Endothelial cell of umbilical vein (primary cell): ENCODE measurements around the gene SHFL. TPM values are rescaled to one million over a fixed set of nuclear protein-coding genes. Genes with fewer than 3 reads are reported as not detected.
A peak's percentile ranks its signal among the peaks of the same experiment; 100 is the strongest.

Experiments
- BruUV-seq: library from RNA; stranded (reverse); fragments of 400-500 nt; replicated peaks from 2 replicates; lab custom pipeline; 2021; lab: Mats Ljungman, UMichigan
- CTCF ChIA-PET: fragments of 300-600, 350-600 bp; sonication (Branson Sonifier 250); formaldehyde crosslinking; loops from one replicate; lab custom pipeline; 2021; ENCODE audit warnings: antibody characterized with exemption, inconsistent platforms; lab: Charles Lee
- POLR2A ChIA-PET: fragments of 300-600, 350-600 bp; sonication (Branson Sonifier 250); formaldehyde crosslinking; loops from one replicate; lab custom pipeline; 2021; ENCODE audit warnings: antibody characterized with exemption, inconsistent platforms; lab: Charles Lee
- DNase-seq: peaks from one replicate; pipeline ENCODE4 v3.0.0-alpha.2; 2011; ENCODE audit warnings: low read depth, low spot score
- FAIRE-seq: peaks from 2 replicates; lab custom pipeline; 2011; peaks lifted over from hg19 to GRCh38; lab: Jason Lieb, UNC
- H2AFZ ChIP-seq: 2 replicates; pipeline ENCODE4 v1.6.0; 2012; ENCODE audit warnings: low read depth, low read length, control low read depth, inconsistent platforms
- H3K27ac ChIP-seq: 2 replicates; pipeline ENCODE4 v1.5.1; 2011; ENCODE audit warnings: low read depth, mild to moderate bottlenecking, control low read depth, low read length, moderate library complexity; ENCODE audit not compliant: insufficient read depth
- H3K27me3 ChIP-seq, 2 experiments: 2 replicates each; pipeline versions ENCODE4 v1.6.0 to v1.6.1; 2011; ENCODE audit warnings: low read length in 2 of 2, mixed read lengths in 1 of 2; ENCODE audit not compliant: control insufficient read depth in 2 of 2, insufficient read depth in 2 of 2
- H3K36me3 ChIP-seq, 2 experiments: 2 replicates in 1 of 2; 3 replicates in 1 of 2; pipeline ENCODE4 v1.5.1; 2011; ENCODE audit warnings: low read length in 2 of 2, mild to moderate bottlenecking in 1 of 2, moderate library complexity in 1 of 2; ENCODE audit not compliant: control insufficient read depth in 2 of 2, insufficient read depth in 2 of 2; ENCODE audit errors: extremely low read depth in 1 of 2
- H3K4me1 ChIP-seq: 3 replicates; pipeline ENCODE4 v1.5.1; 2011; ENCODE audit warnings: mild to moderate bottlenecking, low read length; ENCODE audit not compliant: control insufficient read depth, insufficient read depth; ENCODE audit errors: extremely low read depth
- H3K4me2 ChIP-seq: 2 replicates; pipeline ENCODE4 v1.6.1; 2011; ENCODE audit warnings: low read length, control low read depth, mixed read lengths; ENCODE audit not compliant: insufficient read depth
- H3K4me3 ChIP-seq, 3 experiments: fragments of 200-600 bp in 1 of 3; sonication (generic), shearing (Covaris generic) in 1 of 3; replicated peaks in 1 of 3; 2 replicates each; pipeline ENCODE4 v1.5.1; 2011 to 2016; ENCODE audit warnings: control low read depth in 3 of 3, low read length in 3 of 3, mild to moderate bottlenecking in 2 of 3, inconsistent platforms in 1 of 3, low read depth in 1 of 3, moderate library complexity in 1 of 3; ENCODE audit not compliant: insufficient read depth in 1 of 3
- H3K79me2 ChIP-seq: 2 replicates; pipeline ENCODE4 v1.6.0; 2012; ENCODE audit warnings: low read length, inconsistent platforms; ENCODE audit not compliant: control insufficient read depth, insufficient read depth
- H3K9ac ChIP-seq: replicated peaks from 2 replicates; pipeline ENCODE3; 2011; ENCODE audit warnings: low read length, control low read depth; ENCODE audit not compliant: insufficient read depth; ENCODE audit errors: extremely low read depth
- H3K9me1 ChIP-seq: replicated peaks from 3 replicates; pipeline ENCODE4 v1.6.0; 2011; ENCODE audit warnings: mild to moderate bottlenecking, low read length; ENCODE audit not compliant: control insufficient read depth, insufficient read depth; ENCODE audit errors: extremely low read depth
- H3K9me3 ChIP-seq: replicated peaks from 2 replicates; pipeline ENCODE4 v1.5.1; 2012; ENCODE audit warnings: low read length, inconsistent platforms; ENCODE audit not compliant: control insufficient read depth, insufficient read depth
- H4K20me1 ChIP-seq: replicated peaks from 2 replicates; pipeline ENCODE3; 2011; ENCODE audit warnings: mild to moderate bottlenecking, low read length; ENCODE audit not compliant: control insufficient read depth, insufficient read depth; ENCODE audit errors: extremely low read depth
- CTCF ChIP-seq, 2 donors: IDR thresholded peaks; 1 replicate in 1 of 2; 2 replicates in 1 of 2; pipeline ENCODE4 v1.5.1; 2011; ENCODE audit warnings: low read length in 2 of 2, mild to moderate bottlenecking in 2 of 2, moderate library complexity in 2 of 2, control low read depth in 1 of 2, inconsistent platforms in 1 of 2, low read depth in 1 of 2; ENCODE audit not compliant: insufficient read depth in 1 of 2; ENCODE audit errors: extremely low read depth in 1 of 2
- EZH2 ChIP-seq: IDR thresholded peaks from 2 replicates; pipeline ENCODE4 v1.6.1; 2012; ENCODE audit warnings: borderline replicate concordance, low read depth, mild to moderate bottlenecking, moderate library complexity, low read length, inconsistent platforms; ENCODE audit not compliant: severe bottlenecking
- FOS ChIP-seq: IDR thresholded peaks from 2 replicates; pipeline ENCODE4 v1.6.1; 2011; ENCODE audit warnings: mild to moderate bottlenecking, low read length, moderate library complexity, borderline replicate concordance; ENCODE audit not compliant: insufficient read depth
- GATA2 ChIP-seq: IDR thresholded peaks from 2 replicates; pipeline ENCODE4 v1.7.0; 2011; ENCODE audit warnings: low read depth, mild to moderate bottlenecking, moderate library complexity, mixed read lengths, low read length; ENCODE audit not compliant: insufficient read length, insufficient read depth
- JUN ChIP-seq: IDR thresholded peaks from 2 replicates; pipeline ENCODE4 v1.6.1; 2011; ENCODE audit warnings: borderline replicate concordance, low read depth; ENCODE audit not compliant: insufficient read length, insufficient read depth
- MYC ChIP-seq: IDR thresholded peaks from one replicate; pipeline ENCODE4 v1.6.1; 2011; ENCODE audit warnings: mild to moderate bottlenecking, low read depth, low read length
- POLR2A ChIP-seq: IDR thresholded peaks from 2 replicates; pipeline ENCODE4 v1.6.1; 2012; ENCODE audit warnings: low read depth, mild to moderate bottlenecking, control low read depth, low read length
- POLR2AphosphoS5 ChIP-seq: IDR thresholded peaks from 2 replicates; pipeline ENCODE4 v1.6.1; 2012; ENCODE audit warnings: low read depth, mild to moderate bottlenecking, control low read depth, low read length, moderate library complexity; ENCODE audit not compliant: insufficient read depth
- dilution Hi-C: fragments of 300-500 bp; cut with MboI; formaldehyde crosslinking; loops from one replicate; pipeline ENCODE4 v1.15.0; 2019; ENCODE audit warnings: low sequenced_read_pairs; ENCODE audit not compliant: extremely low pct_ligation_motif_present
- intact Hi-C: fragments of 100-400 bp; cut with micrococcal nuclease; formaldehyde crosslinking; loops from one replicate; pipeline ENCODE4 v1.10.0; 2022
- polyA plus RNA-seq, 4 experiments: library from polyadenylated mRNA; depleted of rRNA in 3 of 4; stranded (reverse) in 3 of 4; unstranded in 1 of 4; fragments of >200 nt; gene quantifications; 2 replicates each; pipeline versions ENCODE4 v1.2.1 to v1.2.3, GENCODE V29; 2011 to 2012; ENCODE audit warnings: missing spikeins in 1 of 4
- total RNA-seq: library from RNA; stranded (reverse); gene quantifications from 2 replicates; pipeline ENCODE4 v1.2.3, GENCODE V29; 2021

The SHFL gene
- total and polyA plus RNA-seq, 2 donors (not counting 3 experiments of a cell fraction or from before 2014, with no cell fraction given), result 34.4 to 36.9 TPM

DNA sequence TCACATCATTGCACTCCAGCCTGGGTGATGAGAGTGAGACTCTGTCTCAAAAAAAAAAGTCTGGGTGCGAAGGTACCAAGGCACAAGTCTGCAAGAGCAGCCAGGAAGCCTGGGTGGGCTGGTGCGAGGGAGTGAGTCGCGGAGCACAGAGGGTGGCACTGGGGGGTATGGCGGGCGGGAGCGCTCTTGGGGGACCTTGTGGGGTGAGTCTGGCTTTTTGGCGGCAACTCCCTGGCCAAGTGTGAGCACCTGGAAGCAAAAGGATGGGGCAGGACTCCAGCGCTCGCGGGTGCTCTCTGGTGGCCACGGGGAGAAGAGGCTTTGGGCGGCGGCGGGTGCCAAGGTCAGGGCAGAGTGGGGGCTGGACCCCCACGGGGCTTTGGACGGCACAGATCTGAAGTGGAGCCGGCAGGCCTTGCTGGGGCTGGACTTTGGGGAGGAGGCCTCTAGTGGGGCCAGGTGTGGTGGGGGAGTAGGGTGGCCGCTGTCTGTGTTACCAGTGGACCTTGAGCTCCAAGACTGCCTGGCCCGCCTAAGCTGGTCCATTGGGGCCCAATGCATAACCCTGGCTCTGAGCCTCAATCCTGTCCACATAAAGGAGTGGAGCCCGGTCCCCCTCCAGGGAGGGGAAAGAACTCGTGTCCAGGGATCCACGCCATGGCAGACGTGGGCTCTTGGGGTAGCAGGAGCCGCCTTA is 26.9 kb downstream of the SHFL start:
- no peak overlapping the region for H3K27ac ChIP-seq
- no peaks in the 10 kb centered on the region for H3K4me1 ChIP-seq
- POLR2A ChIA-PET, result no interaction called here
- H3K4me3 ChIP-seq, result no peak overlapping the region
- H3K4me2 ChIP-seq, result no peak overlapping the region
- peak; percentile 86 for TF ChIP-seq POLR2A
- TF ChIP-seq FOS, result no peak
- peak; percentile 65 to 81 for TF ChIP-seq CTCF (IDR thresholded peaks at IDR 0.05; ENCODE audit: extremely low read depth in 1 of 2, insufficient read depth in 1 of 2, low read depth in 1 of 2, low read length in 2 of 2)
- TF ChIP-seq POLR2AphosphoS5, result peak; percentile 68
- H3K79me2 ChIP-seq, result peaks cover 13% of the 10 kb centered on the region
- intact Hi-C loops (no loop called here), dilution Hi-C loops (no loop called here)
- no peaks in the 10 kb centered on the region for H3K9me1 ChIP-seq
- BruUV-seq, result no TSS peak
- H3K36me3 ChIP-seq, result peaks cover 8 to 54% of the 10 kb centered on the region in 2 experiments
- DNase-seq, result no peak
- no peaks in the 10 kb centered on the region for H3K27me3 ChIP-seq
- CTCF ChIA-PET, result interaction anchor here (0.6 to 2.5 kb wide), 11 partner anchors 9 to 182 kb away, joined by 3 to 11 read pairs (median 3); partner anchors contain the start of gene ANGPTL6
- H3K9me3 ChIP-seq, result no peaks in the 10 kb centered on the region
- no peaks in the 10 kb centered on the region for H4K20me1 ChIP-seq
- no peak overlapping the region for H2AFZ ChIP-seq
- H3K9ac ChIP-seq, result no peak overlapping the region
- FAIRE-seq, result peak; percentile 72

GRCh38 chr19:10113592-10113963 is 27.5 kb downstream of the SHFL start:
- intact Hi-C loops (no loop called here), dilution Hi-C loops (no loop called here)
- Histone ChIP-seq H3K27me3 (no peaks in the 10 kb centered on the region), H3K79me2 (peaks cover 12% of the 10 kb centered on the region), H3K9ac (no peak overlapping the region), H3K4me1 (no peaks in the 10 kb centered on the region), H3K4me3 (no peak overlapping the region), H3K9me1 (no peaks in the 10 kb centered on the region), H3K27ac (no peak overlapping the region), H2AFZ (no peak overlapping the region), H3K36me3 (peaks cover 8 to 50% of the 10 kb centered on the region in 2 experiments), H4K20me1 (no peaks in the 10 kb centered on the region), H3K9me3 (no peaks in the 10 kb centered on the region), H3K4me2 (no peak overlapping the region)
- TF ChIP-seq CTCF (IDR thresholded peaks at IDR 0.05; ENCODE audit: extremely low read depth in 1 of 2, insufficient read depth in 1 of 2, low read depth in 1 of 2, low read length in 2 of 2) (no peak), EZH2 (no peak), FOS (no peak), POLR2AphosphoS5 (peak; percentile 2), GATA2 (no peak), MYC (no peak), JUN (no peak), POLR2A (no peak)
- CTCF ChIA-PET, result interaction anchor here (0.6 to 2.5 kb wide), 11 partner anchors 9 to 183 kb away, joined by 3 to 11 read pairs (median 3); partner anchors contain the start of gene ANGPTL6
- DNase-seq, result no peak
- FAIRE-seq, result no peak
- BruUV-seq, result no TSS peak
- POLR2A ChIA-PET, result interaction anchor here (0.6 kb wide), 1 partner anchor 34 kb away, joined by 9 read pairs; no protein-coding TSS in a partner anchor
